CD14-positive monocyte (primary cell): ENCODE results near the gene DPM1. TPM values are rescaled to one million over a fixed set of nuclear protein-coding genes. Genes with fewer than 3 reads are reported as not detected.
A peak's percentile ranks its signal among the peaks of the same experiment; 100 is the strongest.

Experiments
- DNase-seq, 3 donors: peaks; one replicate each; pipeline ENCODE4 v3.0.0-alpha.2; 2011 to 2022
- H2AFZ ChIP-seq: 2 replicates; pipeline ENCODE4 v1.6.0; 2012; ENCODE audit warnings: mild to moderate bottlenecking, low read depth, low read length, inconsistent platforms; ENCODE audit not compliant: insufficient read depth, poor library complexity, severe bottlenecking
- H3K27ac ChIP-seq, 2 donors: 1 replicate in 1 of 2; 2 replicates in 1 of 2; pipeline ENCODE4 v1.5.1; 2012 to 2013; ENCODE audit warnings: low read length in 2 of 2, control low read depth in 1 of 2, inconsistent platforms in 1 of 2, low read depth in 1 of 2, mild to moderate bottlenecking in 1 of 2
- H3K27me3 ChIP-seq, 2 donors: one replicate each; pipeline versions ENCODE4 v1.6.0 to v1.6.1; 2011 to 2013; ENCODE audit warnings: low read length in 2 of 2; ENCODE audit not compliant: control insufficient read depth in 2 of 2, insufficient read depth in 2 of 2
- H3K36me3 ChIP-seq, 2 donors: replicated peaks in 1 of 2; 1 replicate in 1 of 2; 2 replicates in 1 of 2; pipeline versions ENCODE4 v1.5.1 to v1.6.1; 2012 to 2013; ENCODE audit warnings: low read length in 2 of 2, control low read depth in 1 of 2, inconsistent platforms in 1 of 2, mild to moderate bottlenecking in 1 of 2; ENCODE audit not compliant: insufficient read depth in 2 of 2, control insufficient read depth in 1 of 2
- H3K4me1 ChIP-seq, 2 donors: 1 replicate in 1 of 2; 2 replicates in 1 of 2; pipeline versions ENCODE4 v1.5.1 to v1.6.1; 2012 to 2013; ENCODE audit warnings: low read length in 2 of 2, control low read depth in 1 of 2, inconsistent platforms in 1 of 2, mild to moderate bottlenecking in 1 of 2, moderate library complexity in 1 of 2; ENCODE audit not compliant: insufficient read depth in 2 of 2, control insufficient read depth in 1 of 2
- H3K4me2 ChIP-seq: replicated peaks from 2 replicates; pipeline ENCODE3; 2012; ENCODE audit warnings: low read length, moderate library complexity, mild to moderate bottlenecking; ENCODE audit not compliant: poor library complexity, severe bottlenecking; ENCODE audit errors: extremely low read depth
- H3K4me3 ChIP-seq, 3 experiments: fragments of 200-600 bp in 1 of 3; sonication (generic) in 1 of 3; replicated peaks in 1 of 3; 1 replicate in 2 of 3; 2 replicates in 1 of 3; pipeline ENCODE4 v1.5.1; 2011 to 2013; ENCODE audit warnings: low read length in 3 of 3, mild to moderate bottlenecking in 3 of 3, control low read depth in 2 of 3, low read depth in 2 of 3, inconsistent platforms in 1 of 3, moderate library complexity in 1 of 3
- H3K79me2 ChIP-seq: 2 replicates; pipeline ENCODE4 v1.6.0; 2012; ENCODE audit warnings: mild to moderate bottlenecking, control low read depth, inconsistent platforms, low read length, moderate library complexity; ENCODE audit not compliant: insufficient read depth
- H3K9ac ChIP-seq: 2 replicates; pipeline ENCODE4 v1.6.0; 2017; ENCODE audit warnings: low read length, mild to moderate bottlenecking; ENCODE audit not compliant: insufficient read depth, poor library complexity, severe bottlenecking
- H3K9me3 ChIP-seq, 2 donors: replicated peaks in 1 of 2; 1 replicate in 1 of 2; 2 replicates in 1 of 2; pipeline versions ENCODE4 v1.5.1 to v1.6.1; 2012 to 2013; ENCODE audit warnings: low read length in 2 of 2, control low read depth in 1 of 2; ENCODE audit not compliant: control insufficient read depth in 1 of 2, insufficient read depth in 1 of 2
- H4K20me1 ChIP-seq: 2 replicates; pipeline ENCODE4 v1.6.0; 2012; ENCODE audit warnings: mild to moderate bottlenecking, low read length, control low read depth, moderate library complexity; ENCODE audit not compliant: insufficient read depth
- H3K27ac Mint-ChIP-seq, 7 donors: one replicate each; pipeline ENCODE4 v1.8.0; 2020; ENCODE audit warnings: mild to moderate bottlenecking in 7 of 7, mixed read lengths in 7 of 7, moderate library complexity in 6 of 7, inconsistent platforms in 2 of 7
- H3K27me3 Mint-ChIP-seq, 3 donors: one replicate each; pipeline ENCODE4 v1.8.0; 2021 to 2022; ENCODE audit warnings: low read depth in 3 of 3, mild to moderate bottlenecking in 3 of 3, mixed read lengths in 3 of 3, moderate library complexity in 3 of 3, inconsistent platforms in 1 of 3
- H3K36me3 Mint-ChIP-seq, 2 donors: one replicate each; pipeline ENCODE4 v1.8.0; 2020; ENCODE audit warnings: mixed read lengths in 2 of 2, inconsistent platforms in 1 of 2, mild to moderate bottlenecking in 1 of 2
- H3K4me1 Mint-ChIP-seq: one replicate; pipeline ENCODE4 v1.8.0; 2020; ENCODE audit warnings: mild to moderate bottlenecking, mixed read lengths
- H3K4me3 Mint-ChIP-seq, 2 donors: one replicate each; pipeline ENCODE4 v1.8.0; 2020; ENCODE audit warnings: mild to moderate bottlenecking in 2 of 2, mixed read lengths in 2 of 2, moderate library complexity in 1 of 2
- H3K9me3 Mint-ChIP-seq, 7 donors: one replicate each; pipeline ENCODE4 v1.8.0; 2020 to 2022; ENCODE audit warnings: mixed read lengths in 7 of 7, mild to moderate bottlenecking in 6 of 7, moderate library complexity in 6 of 7, inconsistent platforms in 2 of 7
- CTCF ChIP-seq: fragments of 200-600 bp; IDR thresholded peaks from one replicate; pipeline ENCODE4 v1.8.0; 2022; ENCODE audit warnings: antibody characterized with exemption, mild to moderate bottlenecking
- WGBS: methylation state at CpG from one replicate; pipeline ENCODE4 v1.1.5; 2013; ENCODE audit warnings: missing lambda C conversion rate; ENCODE audit not compliant: insufficient coverage; 5-methylcytosine and 5-hydroxymethylcytosine counted together
- intact Hi-C, 2 donors: fragments of 100-400 bp; cut with micrococcal nuclease; formaldehyde crosslinking; loops; one replicate each; pipeline versions ENCODE4 v1.15.0 to v1.15.1; 2023
- polyA plus RNA-seq, 3 donors: library from polyadenylated mRNA; depleted of rRNA in 1 of 3; unstranded in 2 of 3; stranded (reverse) in 1 of 3; fragments of 300-500 nt in 2 of 3; fragments of >200 nt in 1 of 3; fragmentation: Illumina TruSeq in 2 of 3; gene quantifications; 1 replicate in 2 of 3; 2 replicates in 1 of 3; pipeline ENCODE4 v1.2.3, GENCODE V29; 2012 to 2021

DPM1 gene
- polyA plus RNA-seq, 3 donors, result 19.1 to 55.1 (median 50.9) TPM

DNA sequence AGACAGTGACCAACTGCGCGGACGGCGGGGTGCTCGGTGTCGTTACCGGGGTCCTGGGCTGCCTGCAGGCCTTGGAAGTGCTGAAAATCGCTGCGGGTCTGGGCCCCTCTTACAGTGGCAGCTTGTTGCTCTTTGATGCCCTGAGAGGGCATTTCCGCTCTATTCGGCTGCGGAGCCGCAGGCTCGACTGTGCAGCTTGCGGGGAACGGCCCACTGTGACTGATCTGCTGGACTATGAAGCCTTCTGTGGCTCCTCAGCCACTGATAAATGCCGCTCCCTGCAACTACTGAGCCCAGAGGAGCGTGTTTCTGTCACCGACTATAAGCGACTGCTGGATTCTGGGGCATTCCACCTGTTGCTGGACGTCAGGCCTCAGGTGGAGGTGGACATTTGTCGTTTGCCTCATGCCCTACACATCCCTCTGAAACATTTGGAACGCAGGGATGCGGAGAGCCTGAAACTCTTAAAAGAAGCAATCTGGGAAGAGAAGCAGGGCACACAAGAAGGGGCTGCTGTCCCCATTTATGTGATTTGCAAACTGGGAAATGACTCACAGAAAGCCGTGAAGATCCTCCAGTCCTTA, 1.3 kb upstream of the DPM1 start:
- peak overlapping the region; percentile 91 to 95 for H3K27ac ChIP-seq
- peaks cover 18 to 23% of the 10 kb centered on the region in 2 donors for H3K36me3 Mint-ChIP-seq
- H3K36me3 ChIP-seq, result peaks cover 7 to 17% of the 10 kb centered on the region in 2 donors
- intact Hi-C loops, result no loop called here
- peak overlapping the region; percentile 85 for H2AFZ ChIP-seq
- peaks cover 0 to 5% (median 0%) of the 10 kb centered on the region in 3 donors for H3K27me3 Mint-ChIP-seq
- H3K79me2 ChIP-seq, result peaks cover 56% of the 10 kb centered on the region
- no peak for TF ChIP-seq CTCF
- H3K9me3 Mint-ChIP-seq, result peaks cover 0 to 2% (median 0%) of the 10 kb centered on the region in 7 donors
- H3K27me3 ChIP-seq, result no peaks in the 10 kb centered on the region
- H4K20me1 ChIP-seq, result peaks cover 34% of the 10 kb centered on the region
- peak overlapping the region; percentile 88 for H3K9ac ChIP-seq
- H3K27ac Mint-ChIP-seq, result peak overlapping the region; percentile 98 to 99 (median 99)
- peak overlapping the region; percentile 93 to 98 for H3K4me3 Mint-ChIP-seq
- peaks cover 27 to 30% of the 10 kb centered on the region in 2 donors for H3K4me1 ChIP-seq
- H3K4me2 ChIP-seq, result peak overlapping the region; percentile 85
- WGBS, result 64% methylated on average over 21 of the region's 25 CpGs
- peaks cover 39% of the 10 kb centered on the region for H3K4me1 Mint-ChIP-seq
- peak overlapping the region; percentile 75 to 92 (median 87) for H3K4me3 ChIP-seq
- DNase-seq, result no peak
- H3K9me3 ChIP-seq, result no peaks in the 10 kb centered on the region

- Histone ChIP-seq H3K9me3 (no peaks in the 10 kb centered on the region), H3K9ac (peak within 1 kb of the TSS; percentile 88), H3K4me3 (peak within 1 kb of the TSS; percentile 75 to 92 (median 87)), H3K27me3 (no peaks in the 10 kb centered on the region), H3K4me2 (peak within 1 kb of the TSS; percentile 85), H3K79me2 (peaks cover 64% of the 10 kb centered on the region), H3K4me1 (peaks cover 27 to 30% of the 10 kb centered on the region in 2 donors), H4K20me1 (peaks cover 41% of the 10 kb centered on the region), H3K36me3 (peaks cover 15 to 25% of the 10 kb centered on the region in 2 donors), H2AFZ (peak within 1 kb of the TSS; percentile 85), H3K27ac (peak within 1 kb of the TSS; percentile 91 to 95)
- peaks cover 0 to 2% (median 0%) of the 10 kb centered on the region in 7 donors for H3K9me3 Mint-ChIP-seq
- peak; percentile 97 to 99 (median 98) for DNase-seq
- H3K4me3 Mint-ChIP-seq, result peak within 1 kb of the TSS; percentile 93 to 98
- H3K27ac Mint-ChIP-seq, result peak within 1 kb of the TSS; percentile 98 to 99 (median 99)
- H3K36me3 Mint-ChIP-seq, result peaks cover 23 to 30% of the 10 kb centered on the region in 2 donors
- H3K27me3 Mint-ChIP-seq, result peaks cover 0 to 3% (median 0%) of the 10 kb centered on the region in 3 donors
- 2% methylated on average over 65 of the region's 67 CpGs for WGBS
- intact Hi-C loops, result loop anchor here (1.0 kb wide), 2 partner anchors 21 to 28 kb away; partner anchors contain the start of gene ADNP (in 2 of the 2)
- TF ChIP-seq CTCF, result no peak
- H3K4me1 Mint-ChIP-seq, result peaks cover 39% of the 10 kb centered on the region
Observed at GRCh38 chr20:50958615-50959542, 547 bp upstream of the DPM1 start, which contains the start of gene MOCS3. Gene MOCS3, plus strand, starts transcription at chr20:50958818. Its CDS starts 25 bp downstream, at chr20:50958843.
